ENCODE measurements around the gene CLEC2L.
A peak's percentile ranks its signal among the peaks of the same experiment; 100 is the strongest.

The CLEC2L gene

DNA sequence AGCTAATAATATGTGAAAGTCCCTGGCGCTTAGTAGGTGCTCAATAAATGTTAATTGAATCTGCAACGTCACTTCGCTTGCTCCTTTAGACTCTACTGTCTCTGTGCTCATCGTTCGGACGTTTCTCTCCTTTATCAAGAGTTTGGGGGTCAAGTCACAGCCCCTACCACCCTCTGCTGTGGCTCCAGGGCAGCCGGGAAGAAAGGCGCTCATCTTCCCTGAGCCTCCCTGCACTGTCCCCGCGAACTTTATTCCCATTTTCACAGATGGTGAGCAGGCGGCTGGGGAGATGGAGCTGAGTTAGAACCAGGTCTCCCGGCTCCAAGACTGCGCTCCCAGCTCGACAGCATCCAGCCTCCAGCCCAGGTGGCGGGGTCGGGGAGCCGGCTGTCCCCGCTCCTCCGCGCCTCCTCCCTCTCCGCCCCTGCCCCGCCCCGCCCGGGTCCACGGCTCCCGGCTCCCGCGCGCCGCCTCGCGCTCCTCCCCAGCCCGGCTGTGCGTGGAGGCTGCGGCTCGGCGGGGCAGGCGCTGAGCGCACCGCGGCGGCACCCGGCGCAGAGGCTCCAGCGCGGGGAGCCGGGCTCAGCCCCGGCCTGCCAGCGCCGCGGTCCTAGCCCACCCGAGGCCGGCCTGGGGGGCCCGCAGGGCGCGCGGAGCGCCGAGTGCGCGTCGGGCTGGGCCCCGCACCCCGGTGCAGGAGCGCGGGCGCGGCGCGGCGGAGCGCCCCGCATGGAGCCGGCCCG lies at the start of gene CLEC2L:
CLEC2L (plus strand) TSS at position 487 of the 743 bp plus-strand sequence; CDS start at position 730, 243 bp downstream.
- peak within 1 kb of the TSS in 1 of 7 experiments; percentile 30 for H3K4me3 ChIP-seq
- H3K27ac ChIP-seq, result no peak within 1 kb of the TSS

GRCh38 chr7:139476139-139476538 lies 47.3 kb upstream of the CLEC2L start:
- no peak overlapping the region for H3K27ac ChIP-seq
- H3K4me3 ChIP-seq, result no peak overlapping the region

DNA sequence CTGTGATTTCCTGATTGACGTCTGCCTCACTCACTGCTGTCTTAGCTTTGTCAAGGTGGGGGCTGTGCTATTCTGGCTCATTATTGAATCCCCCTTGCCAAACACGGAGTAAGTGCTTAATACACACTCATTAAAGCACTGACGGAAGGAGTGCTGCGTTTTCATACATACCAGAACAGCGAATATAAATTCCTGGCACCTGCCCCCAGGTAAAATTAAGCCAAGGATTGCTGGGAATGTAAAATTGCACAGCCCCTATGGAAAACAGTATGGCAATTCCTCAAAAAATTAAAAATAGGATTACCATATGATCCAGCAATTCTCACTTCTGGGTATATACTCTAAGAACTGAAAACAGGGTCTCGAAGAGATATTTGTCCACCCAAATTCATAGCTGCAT lies 46.6 kb upstream of the CLEC2L start:
- H3K27ac ChIP-seq, result no peak overlapping the region
- H3K4me3 ChIP-seq, result no peak overlapping the region

- H3K4me3 ChIP-seq, result no peak overlapping the region
These were observed 43.9 kb upstream of the CLEC2L start for GRCh38 chr7:139479620-139480019.

GRCh38 chr7:139481364-139481763 lies 42.1 kb upstream of the CLEC2L start:
- H3K27ac ChIP-seq, result no peak overlapping the region
- H3K4me3 ChIP-seq, result no peak overlapping the region

More at GRCh38 chr7:139479620-139480019, 43.9 kb upstream of the CLEC2L start:
- H3K27ac ChIP-seq, result no peak overlapping the region

GRCh38 chr7:139482122-139482521 lies 41.4 kb upstream of the CLEC2L start:
- Histone ChIP-seq H3K27ac (no peak overlapping the region), H3K4me3 (peak overlapping the region in 1 of 7 experiments; percentile 40)

GRCh38 chr7:139482662-139483466 lies 40.6 kb upstream of the CLEC2L start:
- Histone ChIP-seq H3K27ac (peak overlapping the region in 5 of 21 experiments; percentile 12 to 60 (median 23)), H3K4me3 (peak overlapping the region; percentile 20 to 46 (median 38))

GRCh38 chr7:139487366-139488080 lies 36.0 kb upstream of the CLEC2L start:
- Histone ChIP-seq H3K4me3 (no peak overlapping the region), H3K27ac (no peak overlapping the region)

DNA sequence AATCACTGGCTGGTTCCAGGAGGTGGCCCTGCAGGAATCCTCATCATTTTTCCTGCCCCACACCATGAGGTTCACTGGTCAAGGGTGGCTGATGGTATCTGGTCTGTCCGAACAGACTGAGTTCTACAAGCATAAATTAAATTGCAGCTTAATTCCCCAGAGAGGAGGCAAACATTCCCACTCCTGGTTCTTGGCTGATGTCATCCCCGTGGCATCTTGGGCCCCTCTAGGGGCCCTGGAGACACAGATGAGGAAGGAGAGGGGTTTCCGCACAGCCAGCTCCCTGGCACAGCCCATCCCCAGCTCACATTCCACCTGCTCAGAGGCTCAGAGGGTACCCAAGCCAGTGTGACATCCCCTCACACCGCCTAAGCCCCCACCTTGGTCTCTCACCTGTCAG lies 34.7 kb upstream of the CLEC2L start:
- H3K27ac ChIP-seq, result no peak overlapping the region
- no peak overlapping the region for H3K4me3 ChIP-seq

DNA sequence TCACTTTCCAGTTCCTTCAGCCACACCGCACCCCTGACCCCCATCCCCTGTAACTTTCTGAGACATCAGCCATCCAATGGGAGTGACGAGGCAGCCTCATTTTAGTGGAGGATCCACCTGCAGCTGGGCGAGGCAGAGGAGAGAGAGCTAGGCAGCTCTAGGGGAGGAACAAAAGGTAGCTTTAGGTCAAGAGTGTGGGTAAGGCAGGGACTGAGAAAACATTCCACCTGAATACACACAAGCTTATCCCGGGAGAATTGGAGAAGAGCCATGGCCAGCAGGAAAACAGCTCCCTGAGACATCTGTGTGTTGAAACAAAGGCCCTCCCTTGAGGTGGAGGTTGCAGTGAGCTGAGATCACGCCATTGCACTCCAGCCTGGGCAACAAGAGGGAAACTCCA lies 33.4 kb upstream of the CLEC2L start:
- Histone ChIP-seq H3K4me3 (no peak overlapping the region), H3K27ac (no peak overlapping the region)

GRCh38 chr7:139492293-139492692 lies 31.2 kb upstream of the CLEC2L start:
- Histone ChIP-seq H3K4me3 (no peak overlapping the region), H3K27ac (no peak overlapping the region)

DNA sequence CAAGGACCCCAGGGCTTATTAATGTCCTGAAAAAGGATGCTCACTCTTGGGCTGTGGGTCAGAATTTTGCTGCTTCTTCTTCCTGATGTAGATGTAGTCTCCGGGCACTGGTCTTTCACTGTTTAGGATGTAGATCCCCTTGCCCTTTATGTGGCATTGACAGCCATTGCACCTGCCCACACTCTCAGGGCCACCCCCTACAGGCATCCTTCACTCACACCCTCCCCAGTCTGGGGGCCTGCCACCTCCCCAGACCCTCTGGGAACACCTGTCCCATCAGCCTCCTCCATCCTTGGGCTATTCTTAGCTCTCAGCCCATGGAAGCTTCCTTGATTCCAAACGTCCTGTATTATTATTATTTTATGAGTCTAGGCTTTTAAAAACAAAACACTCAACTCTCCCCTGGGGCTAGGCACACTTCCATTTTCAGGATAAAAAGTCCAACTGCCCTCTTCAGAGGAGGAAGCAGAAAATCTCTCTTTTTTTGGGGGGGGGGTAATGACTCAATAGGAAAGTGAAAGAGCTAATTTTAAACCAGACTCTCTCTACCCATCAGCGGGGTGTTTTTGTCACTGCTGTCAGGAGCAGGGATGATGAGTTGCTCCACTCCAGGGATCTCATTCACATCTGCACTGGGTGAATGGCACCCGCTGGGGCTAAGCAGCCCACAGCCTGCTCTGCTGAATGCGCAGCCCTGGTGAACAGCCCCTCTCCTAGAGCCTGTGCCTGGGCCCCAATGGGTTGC lies 28.5 kb upstream of the CLEC2L start:
- H3K4me3 ChIP-seq, result no peak overlapping the region
- no peak overlapping the region for H3K27ac ChIP-seq

GRCh38 chr7:139495580-139496125 lies 27.8 kb upstream of the CLEC2L start:
- H3K27ac ChIP-seq, result no peak overlapping the region
- H3K4me3 ChIP-seq, result no peak overlapping the region

GRCh38 chr7:139496528-139496927 lies 27.0 kb upstream of the CLEC2L start:
- Histone ChIP-seq H3K4me3 (no peak overlapping the region), H3K27ac (no peak overlapping the region)

GRCh38 chr7:139500770-139501138 lies 22.7 kb upstream of the CLEC2L start:
- H3K27ac ChIP-seq, result no peak overlapping the region

DNA sequence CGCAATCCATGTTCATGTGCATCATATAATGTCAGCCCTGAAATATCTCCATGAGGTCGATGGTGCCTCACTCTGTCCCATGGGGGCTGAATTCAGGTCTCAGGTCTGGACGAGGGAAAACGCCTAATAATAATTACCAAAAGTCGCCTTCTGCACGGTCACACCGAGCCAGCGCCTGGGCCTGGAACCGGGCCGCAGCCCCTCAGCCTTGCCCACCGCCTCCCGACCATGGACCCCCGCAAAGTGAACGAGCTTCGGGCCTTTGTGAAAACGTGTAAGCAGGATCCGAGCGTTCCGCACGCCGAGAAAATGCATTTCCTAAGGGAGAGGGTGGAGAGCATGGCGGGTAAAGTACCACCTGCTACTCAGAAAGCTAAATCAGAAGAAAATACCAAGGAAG lies 21.3 kb upstream of the CLEC2L start:
- Histone ChIP-seq H3K4me3 (no peak overlapping the region), H3K27ac (no peak overlapping the region)

More at GRCh38 chr7:139500770-139501138, 22.7 kb upstream of the CLEC2L start:
- no peak overlapping the region for H3K4me3 ChIP-seq

GRCh38 chr7:139505563-139505962 lies 17.9 kb upstream of the CLEC2L start:
- Histone ChIP-seq H3K27ac (no peak overlapping the region), H3K4me3 (no peak overlapping the region)

DNA sequence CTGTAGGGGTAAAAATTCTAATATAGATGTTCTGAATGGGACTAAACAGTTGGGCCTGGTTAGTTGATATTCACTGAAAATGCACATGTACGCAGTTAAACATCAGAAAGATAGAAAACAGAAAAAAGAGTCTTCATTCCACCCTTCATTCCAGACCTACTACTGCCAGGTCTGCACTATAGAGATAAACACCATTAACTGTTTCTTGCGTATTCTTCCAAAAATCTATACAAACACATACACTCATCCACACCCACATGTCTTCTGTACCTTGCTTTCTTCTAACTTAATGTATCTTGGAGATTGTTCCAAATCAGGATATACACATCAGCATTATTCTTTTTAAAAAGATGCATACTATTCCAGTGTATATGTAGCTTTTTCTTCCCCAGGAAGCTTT lies 13.9 kb upstream of the CLEC2L start:
- no peak overlapping the region for H3K27ac ChIP-seq
- H3K4me3 ChIP-seq, result no peak overlapping the region

- no peak overlapping the region for H3K27ac ChIP-seq
- H3K4me3 ChIP-seq, result no peak overlapping the region
These were observed 12.2 kb upstream of the CLEC2L start for GRCh38 chr7:139511315-139511714.
